ENCODE measurements around the gene CPB2.

Gene CPB2

GRCh38 chr13:46121033-46121432 is 16.2 kb upstream of the CPB2 start:
- Histone ChIP-seq H3K36me3 (no peaks in the 10 kb centered on the region), H3K27me3 (ENCODE audit: insufficient read depth, low read depth, severe bottlenecking) (no peaks in the 10 kb centered on the region), H3K4me3 (ENCODE audit: low read depth, low read length) (no peak overlapping the region), H3K27ac (no peak overlapping the region), H3K9me3 (ENCODE audit: severe bottlenecking) (no peaks in the 10 kb centered on the region)
- TF ChIP-seq CTCF (IDR thresholded peaks at IDR 0.05; ENCODE audit: low read depth, low read length) = no peak
- no peak for DNase-seq

GRCh38 chr13:46119883-46120614 is 15.2 kb upstream of the CPB2 start:
- DNase-seq = no peak
- no peak for TF ChIP-seq CTCF (IDR thresholded peaks at IDR 0.05; ENCODE audit: low read depth, low read length)
- Histone ChIP-seq H3K9me3 (ENCODE audit: severe bottlenecking) (no peaks in the 10 kb centered on the region), H3K36me3 (no peaks in the 10 kb centered on the region), H3K27me3 (ENCODE audit: insufficient read depth, low read depth, severe bottlenecking) (no peaks in the 10 kb centered on the region), H3K4me3 (ENCODE audit: low read depth, low read length) (no peak overlapping the region), H3K27ac (no peak overlapping the region)

- Histone ChIP-seq H3K9me3 (ENCODE audit: severe bottlenecking) (no peaks in the 10 kb centered on the region), H3K4me3 (ENCODE audit: low read depth, low read length) (no peak overlapping the region), H3K27ac (no peak overlapping the region), H3K27me3 (ENCODE audit: insufficient read depth, low read depth, severe bottlenecking) (no peaks in the 10 kb centered on the region), H3K36me3 (no peaks in the 10 kb centered on the region)
- no peak for DNase-seq
- no peak for TF ChIP-seq CTCF (IDR thresholded peaks at IDR 0.05; ENCODE audit: low read depth, low read length)
Measured at GRCh38 chr13:46116653-46117502, 12.0 kb upstream of the CPB2 start.

GRCh38 chr13:46114613-46115012 is 9.8 kb upstream of the CPB2 start:
- Histone ChIP-seq H3K9me3 (ENCODE audit: severe bottlenecking) (no peaks in the 10 kb centered on the region), H3K27me3 (ENCODE audit: insufficient read depth, low read depth, severe bottlenecking) (no peaks in the 10 kb centered on the region), H3K27ac (no peak overlapping the region), H3K4me3 (ENCODE audit: low read depth, low read length) (no peak overlapping the region), H3K36me3 (no peaks in the 10 kb centered on the region)
- DNase-seq = no peak
- TF ChIP-seq CTCF (IDR thresholded peaks at IDR 0.05; ENCODE audit: low read depth, low read length) = no peak

GRCh38 chr13:46113596-46113995 is 8.8 kb upstream of the CPB2 start:
- Histone ChIP-seq H3K36me3 (no peaks in the 10 kb centered on the region), H3K27me3 (ENCODE audit: insufficient read depth, low read depth, severe bottlenecking) (no peaks in the 10 kb centered on the region), H3K4me3 (ENCODE audit: low read depth, low read length) (no peak overlapping the region), H3K27ac (no peak overlapping the region), H3K9me3 (ENCODE audit: severe bottlenecking) (no peaks in the 10 kb centered on the region)
- no peak for TF ChIP-seq CTCF (IDR thresholded peaks at IDR 0.05; ENCODE audit: low read depth, low read length)
- no peak for DNase-seq

All from WERI-Rb-1 (cell line).